Measurements from ENCODE around the gene RALY.
A peak's percentile ranks its signal among the peaks of the same experiment; 100 is the strongest.
"Not testable (repeated sequence)": the region's sequence is repeated elsewhere in the genome, so short reads cannot be mapped to it uniquely, and the experiment has no call there.

RALY gene

GRCh38 chr20:34111702-34112599, 118.2 kb downstream of the RALY start, which contains the start of gene EIF2S2:
TSS of gene EIF2S2 (minus strand) at chr20:34112243. CDS start at chr20:34112110, 133 bp downstream.
- DNase-seq, result peak; percentile 96

- DNase-seq, result no peak
These were observed 118.9 kb downstream of the RALY start for GRCh38 chr20:34112600-34113101.

GRCh38 chr20:34114809-34115208, 121.1 kb downstream of the RALY start:
- DNase-seq, result no peak

GRCh38 chr20:34115232-34115631, 121.5 kb downstream of the RALY start:
- no peak for DNase-seq

- no peak for DNase-seq
These were observed 126.5 kb downstream of the RALY start for GRCh38 chr20:34120213-34120612.

GRCh38 chr20:34122274-34122980, 128.7 kb downstream of the RALY start:
- no peak for DNase-seq

- no peak for DNase-seq
These were observed 129.6 kb downstream of the RALY start for GRCh38 chr20:34123309-34123708.

GRCh38 chr20:34124469-34125249, 130.9 kb downstream of the RALY start:
- DNase-seq, result no peak

GRCh38 chr20:34127792-34128191, 134.1 kb downstream of the RALY start:
- DNase-seq, result no peak

GRCh38 chr20:34129518-34130162, 135.9 kb downstream of the RALY start:
- DNase-seq, result peak; percentile 34

- no peak for DNase-seq
These were observed 137.8 kb downstream of the RALY start for GRCh38 chr20:34131491-34131890.

GRCh38 chr20:34132491-34132890, 138.8 kb downstream of the RALY start:
- DNase-seq, result not testable (repeated sequence)

- not testable (repeated sequence) for DNase-seq
These were observed 139.2 kb downstream of the RALY start for GRCh38 chr20:34132943-34133342.

GRCh38 chr20:34133365-34133860, 139.7 kb downstream of the RALY start:
- not testable (repeated sequence) for DNase-seq
